HG03354 (cell line): Measurements from ENCODE around the gene ZBP1.

Source experiments
- ATAC-seq: cut with Tn5 transposase; IDR thresholded peaks from one replicate; pipeline ENCODE4 v1.9.1; 2021; ENCODE audit warnings: mild to moderate bottlenecking; ENCODE audit not compliant: unreplicated experiment, poor library complexity, severe bottlenecking

The ZBP1 gene

GRCh38 chr20:57590485-57591288 lies 29.5 kb downstream of the ZBP1 start:
- ATAC-seq: no peak

- ATAC-seq: no peak
Observed at GRCh38 chr20:57589728-57590484, 30.3 kb downstream of the ZBP1 start.

GRCh38 chr20:57589123-57589727 lies 31.0 kb downstream of the ZBP1 start:
- ATAC-seq: no peak

GRCh38 chr20:57588596-57588995 lies 31.6 kb downstream of the ZBP1 start:
- ATAC-seq: no peak

GRCh38 chr20:57587989-57588377 lies 32.2 kb downstream of the ZBP1 start:
- ATAC-seq: no peak

- ATAC-seq: no peak
Observed at GRCh38 chr20:57587278-57587988, 32.8 kb downstream of the ZBP1 start.

GRCh38 chr20:57586943-57587277 lies 33.3 kb downstream of the ZBP1 start:
- no peak for ATAC-seq

GRCh38 chr20:57586370-57586793 lies 33.8 kb downstream of the ZBP1 start:
- ATAC-seq: no peak

- ATAC-seq: no peak
Observed at GRCh38 chr20:57585466-57586213, 34.6 kb downstream of the ZBP1 start.

GRCh38 chr20:57584768-57585461 lies 35.3 kb downstream of the ZBP1 start:
- ATAC-seq: no peak

GRCh38 chr20:57583289-57584257 lies 36.7 kb downstream of the ZBP1 start:
- no peak for ATAC-seq

GRCh38 chr20:57582432-57583288 lies 37.6 kb downstream of the ZBP1 start:
- ATAC-seq: no peak

GRCh38 chr20:57582029-57582378 lies 38.2 kb downstream of the ZBP1 start:
- no peak for ATAC-seq

GRCh38 chr20:57581202-57582028 lies 38.8 kb downstream of the ZBP1 start:
- no peak for ATAC-seq

- no peak for ATAC-seq
Observed at GRCh38 chr20:57580478-57581201, 39.6 kb downstream of the ZBP1 start.
